DND-41 (cell line): ENCODE results near the gene DNHD1.

Source experiments
- ATAC-seq: fragments of 200-7000 bp; cut with Tn5 transposase; 3 replicates; pipeline ENCODE4 v1.9.1; 2021; ENCODE audit warnings: low read depth; ENCODE audit not compliant: insufficient read depth
- DNase-seq: peaks from one replicate; pipeline ENCODE4 v3.0.0-alpha.2; 2020
- H2AFZ ChIP-seq: 2 replicates; pipeline ENCODE4 v1.6.0; 2012; ENCODE audit warnings: low read depth, low read length
- H3K27ac ChIP-seq: 2 replicates; pipeline ENCODE4 v1.5.1; 2012; ENCODE audit warnings: low read length, inconsistent platforms
- H3K27me3 ChIP-seq: fragments of 200-600 bp; sonication (generic); 2 replicates; pipeline ENCODE4 v1.6.0; 2012; ENCODE audit warnings: low read length, mild to moderate bottlenecking, inconsistent platforms; ENCODE audit not compliant: insufficient read depth, poor library complexity
- H3K36me3 ChIP-seq: 2 replicates; pipeline ENCODE4 v1.5.1; 2012; ENCODE audit warnings: low read length, inconsistent platforms; ENCODE audit not compliant: insufficient read depth
- H3K4me1 ChIP-seq: 2 replicates; pipeline ENCODE4 v1.5.1; 2012; ENCODE audit warnings: mild to moderate bottlenecking, low read length; ENCODE audit not compliant: insufficient read depth
- H3K4me2 ChIP-seq: 2 replicates; pipeline ENCODE4 v1.6.0; 2012; ENCODE audit warnings: mild to moderate bottlenecking, moderate library complexity, low read length, inconsistent platforms; ENCODE audit not compliant: insufficient read depth
- H3K4me3 ChIP-seq, 2 experiments: fragments of 200-600 bp in 1 of 2; shearing (Covaris generic) in 1 of 2; 2 replicates each; pipeline ENCODE4 v1.5.1; 2012 to 2016; ENCODE audit warnings: inconsistent platforms in 2 of 2, low read length in 2 of 2, mild to moderate bottlenecking in 2 of 2, low read depth in 1 of 2, moderate library complexity in 1 of 2
- H3K79me2 ChIP-seq: 2 replicates; pipeline ENCODE4 v1.6.0; 2012; ENCODE audit warnings: low read length, inconsistent platforms; ENCODE audit not compliant: insufficient read depth
- H3K9ac ChIP-seq: 2 replicates; pipeline ENCODE4 v1.6.0; 2012; ENCODE audit warnings: low read depth, mild to moderate bottlenecking, inconsistent platforms, low read length, moderate library complexity
- H3K9me3 ChIP-seq: 2 replicates; pipeline ENCODE4 v1.5.1; 2012; ENCODE audit warnings: low read length, moderate library complexity, mild to moderate bottlenecking, inconsistent platforms; ENCODE audit not compliant: insufficient read depth, severe bottlenecking
- H4K20me1 ChIP-seq: 2 replicates; pipeline ENCODE4 v1.6.0; 2012; ENCODE audit warnings: low read length; ENCODE audit not compliant: insufficient read depth
- EZH2 ChIP-seq: IDR thresholded peaks from 3 replicates; pipeline ENCODE4 v1.6.1; 2012; ENCODE audit warnings: borderline replicate concordance, low read depth, mild to moderate bottlenecking, moderate library complexity, low read length, inconsistent platforms; ENCODE audit not compliant: severe bottlenecking
- TF ChIP-seq, protein P1 (sequence below): IDR thresholded peaks from 2 replicates; pipeline ENCODE4 v1.5.1; 2012; ENCODE audit warnings: borderline replicate concordance, low read length, moderate library complexity, mild to moderate bottlenecking; ENCODE audit not compliant: poor library complexity, severe bottlenecking; ENCODE audit errors: extremely low read depth

DNHD1 gene

DNA sequence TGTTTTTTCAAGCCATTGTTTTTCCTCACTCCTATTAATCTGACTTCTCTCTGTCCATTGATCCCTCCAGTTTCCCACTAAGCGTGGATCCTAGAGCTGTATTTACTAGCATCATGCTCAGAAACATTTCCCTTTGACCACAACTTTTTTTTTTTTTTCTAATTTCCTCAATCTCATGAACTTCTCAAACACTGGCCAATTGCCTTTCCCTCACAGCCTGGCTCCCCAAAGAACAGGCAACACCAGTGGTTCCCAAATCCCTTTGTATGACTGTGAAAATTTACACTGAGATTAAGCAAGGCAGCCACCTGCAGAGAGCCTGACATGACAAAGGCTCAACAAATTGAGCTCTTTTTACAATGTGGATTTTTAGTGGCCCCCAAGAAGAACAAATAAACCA lies 123.6 kb downstream of the DNHD1 start:
- Histone ChIP-seq H3K9me3 (no peaks in the 10 kb centered on the region), H3K79me2 (peaks cover 24% of the 10 kb centered on the region), H3K27ac (no peak overlapping the region), H3K4me3 (no peak overlapping the region), H3K4me1 (peaks cover 24% of the 10 kb centered on the region), H3K9ac (no peak overlapping the region), H3K36me3 (peaks cover 17% of the 10 kb centered on the region), H2AFZ (no peak overlapping the region), H3K4me2 (no peak overlapping the region), H3K27me3 (no peaks in the 10 kb centered on the region), H4K20me1 (no peaks in the 10 kb centered on the region)
- DNase-seq = no peak
- TF ChIP-seq, protein P1, sequence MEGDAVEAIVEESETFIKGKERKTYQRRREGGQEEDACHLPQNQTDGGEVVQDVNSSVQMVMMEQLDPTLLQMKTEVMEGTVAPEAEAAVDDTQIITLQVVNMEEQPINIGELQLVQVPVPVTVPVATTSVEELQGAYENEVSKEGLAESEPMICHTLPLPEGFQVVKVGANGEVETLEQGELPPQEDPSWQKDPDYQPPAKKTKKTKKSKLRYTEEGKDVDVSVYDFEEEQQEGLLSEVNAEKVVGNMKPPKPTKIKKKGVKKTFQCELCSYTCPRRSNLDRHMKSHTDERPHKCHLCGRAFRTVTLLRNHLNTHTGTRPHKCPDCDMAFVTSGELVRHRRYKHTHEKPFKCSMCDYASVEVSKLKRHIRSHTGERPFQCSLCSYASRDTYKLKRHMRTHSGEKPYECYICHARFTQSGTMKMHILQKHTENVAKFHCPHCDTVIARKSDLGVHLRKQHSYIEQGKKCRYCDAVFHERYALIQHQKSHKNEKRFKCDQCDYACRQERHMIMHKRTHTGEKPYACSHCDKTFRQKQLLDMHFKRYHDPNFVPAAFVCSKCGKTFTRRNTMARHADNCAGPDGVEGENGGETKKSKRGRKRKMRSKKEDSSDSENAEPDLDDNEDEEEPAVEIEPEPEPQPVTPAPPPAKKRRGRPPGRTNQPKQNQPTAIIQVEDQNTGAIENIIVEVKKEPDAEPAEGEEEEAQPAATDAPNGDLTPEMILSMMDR = no peak
- TF ChIP-seq EZH2 = no peak
- ATAC-seq = no peak
